HL-60 (cell line): ENCODE data around the gene EEF1G.

ENCODE experiments used
- DNase-seq, 2 experiments: peaks; one replicate each; pipeline ENCODE4 v3.0.0-alpha.2; 2010 to 2020; ENCODE audit warnings: low read depth in 1 of 2, low spot score in 1 of 2
- H3K27ac ChIP-seq: fragments of 250-450 bp; sonication (Bioruptor Pico); replicated peaks from 2 replicates; pipeline ENCODE4 v1.5.1; 2020; ENCODE audit warnings: mild to moderate bottlenecking, moderate library complexity
- H3K27me3 ChIP-seq: fragments of 250-450 bp; sonication (Bioruptor Pico); 2 replicates; pipeline ENCODE4 v1.5.1; 2021; ENCODE audit warnings: mild to moderate bottlenecking, moderate library complexity; ENCODE audit not compliant: insufficient read depth, poor library complexity, severe bottlenecking
- H3K4me3 ChIP-seq: replicated peaks from 2 replicates; pipeline ENCODE4 v1.5.1; 2011; ENCODE audit warnings: mild to moderate bottlenecking, control low read depth, low read length; ENCODE audit not compliant: insufficient read depth
- CTCF ChIP-seq: IDR thresholded peaks from one replicate; pipeline ENCODE4 v1.5.1; 2011; ENCODE audit warnings: low read length, control low read depth, inconsistent platforms; ENCODE audit not compliant: insufficient read depth
- GABPA ChIP-seq: IDR thresholded peaks from 2 replicates; pipeline ENCODE4 v1.6.1; 2012; ENCODE audit warnings: low read depth
- POLR2AphosphoS5 ChIP-seq: IDR thresholded peaks from 2 replicates; pipeline ENCODE4 v1.6.1; 2012; ENCODE audit warnings: low read depth
- REST ChIP-seq: IDR thresholded peaks from 2 replicates; pipeline ENCODE4 v1.6.1; 2012; ENCODE audit warnings: low read depth; ENCODE audit not compliant: insufficient replicate concordance
- SPI1 ChIP-seq: IDR thresholded peaks from 2 replicates; pipeline ENCODE4 v1.6.1; 2012; ENCODE audit warnings: low read depth, mild to moderate bottlenecking, borderline replicate concordance

The EEF1G gene

GRCh38 chr11:62607714-62608113 is 34.0 kb upstream of the EEF1G start:
- no peak for TF ChIP-seq REST
- no peak for TF ChIP-seq POLR2AphosphoS5
- no peak for TF ChIP-seq CTCF
- no peak for TF ChIP-seq GABPA
- no peak for TF ChIP-seq SPI1
- DNase-seq = no peak
- Histone ChIP-seq H3K4me3 (no peak overlapping the region), H3K27me3 (no peaks in the 10 kb centered on the region), H3K27ac (no peak overlapping the region)

DNA sequence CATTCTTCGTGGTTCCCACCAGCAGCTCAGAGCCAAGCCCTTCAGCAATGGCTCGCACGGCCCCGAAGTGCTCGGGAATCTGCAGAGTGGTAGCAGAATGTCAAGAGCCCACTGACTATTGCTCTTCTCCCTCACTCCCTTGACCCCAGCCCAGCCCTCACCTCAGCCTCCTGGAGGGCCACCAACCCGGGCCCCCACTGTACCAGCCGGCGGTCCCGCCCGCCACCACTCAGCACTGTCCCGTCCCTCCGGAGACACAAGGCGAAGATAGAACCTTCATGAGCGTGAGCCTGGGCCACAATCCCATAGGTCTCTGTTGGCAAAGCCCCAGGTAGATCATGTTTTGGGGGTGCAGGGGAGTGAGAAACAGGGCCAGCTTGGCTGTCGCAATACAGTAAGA is 32.2 kb upstream of the EEF1G start:
- TF ChIP-seq SPI1 (no peak), REST (no peak), POLR2AphosphoS5 (no peak), CTCF (no peak), GABPA (no peak)
- no peak overlapping the region for H3K27ac ChIP-seq
- no peak overlapping the region for H3K4me3 ChIP-seq
- DNase-seq = no peak
- no peaks in the 10 kb centered on the region for H3K27me3 ChIP-seq

DNA sequence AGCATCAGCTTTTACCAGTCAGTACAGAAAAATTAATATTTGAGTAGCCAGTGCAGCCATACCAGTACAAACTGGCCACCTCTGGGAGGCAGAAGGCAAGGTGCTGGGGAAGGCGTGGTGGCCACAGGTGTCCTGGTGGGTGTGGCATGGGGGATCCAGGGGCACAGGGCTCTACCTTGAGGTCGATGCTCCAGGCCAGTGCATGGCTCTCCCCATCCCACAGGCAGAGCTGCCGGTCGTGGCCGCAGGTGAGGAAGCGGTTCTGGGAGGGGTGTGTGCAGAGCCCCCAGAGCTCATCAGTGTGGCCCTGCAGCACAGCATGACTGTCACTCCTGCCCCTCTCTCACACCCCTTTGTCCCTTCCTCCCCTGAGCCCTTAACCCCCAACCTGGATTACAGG is 31.8 kb upstream of the EEF1G start:
- Histone ChIP-seq H3K27me3 (no peaks in the 10 kb centered on the region), H3K4me3 (no peak overlapping the region), H3K27ac (no peak overlapping the region)
- TF ChIP-seq GABPA = no peak
- no peak for TF ChIP-seq CTCF
- no peak for TF ChIP-seq REST
- no peak for TF ChIP-seq SPI1
- TF ChIP-seq POLR2AphosphoS5 = no peak
- no peak for DNase-seq
